Kasumi-1 (cell line): Measurements from ENCODE around the gene MCCC1.
"Not testable (repeated sequence)": the region's sequence is repeated elsewhere in the genome, so short reads cannot be mapped to it uniquely, and the experiment has no call there.

ENCODE experiments used
- DNase-seq, 2 experiments: peaks; one replicate each; lab custom pipeline; 2025; lab: John Stamatoyannopoulos, UW

MCCC1 gene

DNA sequence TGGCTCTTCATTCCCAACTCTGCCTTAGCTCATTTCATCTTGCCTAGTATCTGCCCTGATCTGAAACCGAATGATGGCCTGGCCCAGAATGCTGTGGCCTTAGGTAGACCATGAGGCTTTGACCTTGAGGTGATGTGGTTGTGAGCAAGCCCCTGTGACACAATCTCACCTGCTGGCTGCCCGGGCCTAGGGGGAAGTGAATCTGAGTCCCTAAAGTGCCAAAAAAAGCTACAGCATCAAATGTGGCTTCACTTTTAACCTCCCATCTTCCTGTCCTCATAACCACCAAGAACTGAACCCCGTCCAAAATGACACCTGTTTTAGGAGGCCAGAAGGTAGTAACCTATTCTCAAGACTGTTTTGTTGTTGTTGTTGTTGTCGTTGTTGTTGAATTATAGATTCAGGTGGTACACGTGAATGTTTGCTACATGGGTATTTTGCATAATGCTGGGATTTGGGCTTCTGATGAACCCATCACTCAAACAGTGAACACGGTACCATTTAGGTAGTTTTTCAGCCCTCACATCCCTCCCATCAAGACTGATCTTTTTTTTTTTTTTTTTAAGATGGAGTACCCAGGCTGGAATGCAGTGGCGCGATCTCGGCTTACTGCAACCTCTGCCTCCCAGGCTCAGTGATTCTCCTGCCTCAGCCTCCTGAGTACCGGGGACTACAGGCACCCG is 54.6 kb downstream of the MCCC1 start:
- no peak for DNase-seq

- DNase-seq, result no peak
Measured at GRCh38 chr3:183038757-183039156, 60.5 kb downstream of the MCCC1 start.

DNA sequence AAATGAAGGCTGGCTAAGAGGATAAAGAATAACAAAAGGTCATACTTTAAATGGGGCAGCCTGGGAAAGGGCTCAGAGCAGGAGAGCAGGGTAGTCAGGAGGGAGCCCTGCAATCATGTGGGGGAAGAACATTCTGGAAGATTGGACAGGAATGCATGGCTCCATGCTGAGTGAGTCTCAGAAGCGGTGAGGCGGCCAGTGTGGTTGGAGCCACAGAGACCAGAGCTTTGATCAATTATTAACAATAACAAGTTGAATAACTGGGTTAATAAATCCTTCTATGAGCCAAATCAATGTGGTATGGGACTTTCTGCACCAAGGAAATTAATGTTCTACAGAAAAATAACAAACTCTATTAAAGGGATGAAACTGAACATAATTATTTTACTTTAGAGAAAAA is 61.1 kb downstream of the MCCC1 start:
- no peak for DNase-seq

DNA sequence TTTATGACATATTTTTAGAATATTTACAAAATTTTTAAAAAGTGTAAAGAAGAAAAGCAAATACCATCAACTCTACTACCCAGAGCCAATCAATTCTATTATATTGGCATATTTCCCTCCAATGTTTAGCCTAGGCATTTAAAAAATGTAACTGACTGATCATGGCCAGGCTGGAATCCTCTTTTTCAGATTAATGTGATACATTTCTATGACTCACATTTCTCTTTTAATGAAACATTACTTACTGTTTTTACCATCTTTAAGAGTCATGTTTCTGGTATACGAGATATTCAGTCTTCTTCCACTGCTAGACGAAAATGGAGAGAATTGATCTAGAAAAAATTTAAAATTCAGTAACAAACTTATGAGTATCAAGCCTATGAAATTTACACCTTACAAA is 65.5 kb downstream of the MCCC1 start:
- DNase-seq, result no peak

- no peak for DNase-seq
Measured at GRCh38 chr3:183032880-183033555, 66.3 kb downstream of the MCCC1 start.

- no peak for DNase-seq
Measured at GRCh38 chr3:183031826-183032225, 67.5 kb downstream of the MCCC1 start.

GRCh38 chr3:183028416-183028815 is 70.9 kb downstream of the MCCC1 start:
- no peak for DNase-seq

- no peak for DNase-seq
Measured at GRCh38 chr3:183027276-183027675, 72.0 kb downstream of the MCCC1 start.

DNA sequence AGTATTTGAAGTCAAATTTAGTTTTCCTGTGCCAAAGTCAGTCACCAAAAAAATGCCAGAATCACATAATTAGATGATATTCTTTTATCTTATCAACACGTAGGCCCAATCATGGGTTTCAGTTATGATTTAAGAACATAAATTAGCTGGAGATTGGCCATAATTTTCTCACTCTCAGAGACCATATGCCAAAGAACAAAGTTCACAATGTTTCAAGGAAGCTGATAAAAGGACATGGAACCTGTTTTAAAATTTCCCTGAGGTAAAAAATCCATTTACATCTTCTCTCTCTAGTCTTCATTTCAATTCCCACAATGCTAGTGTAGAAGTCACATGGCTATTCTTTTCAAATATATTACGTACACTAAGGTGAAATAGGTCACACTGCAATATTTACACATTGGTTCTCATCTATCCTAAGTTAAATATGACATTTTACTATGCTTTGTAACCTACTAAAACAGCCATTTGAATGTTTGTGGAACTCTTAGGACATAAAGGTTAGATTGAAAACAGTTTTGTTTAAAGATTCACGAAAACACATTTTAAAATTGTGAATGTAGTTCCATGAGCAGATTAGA is 76.3 kb downstream of the MCCC1 start:
- DNase-seq, result no peak

- no peak for DNase-seq
Measured at GRCh38 chr3:183018421-183019192, 80.7 kb downstream of the MCCC1 start.

- DNase-seq, result no peak
Measured at GRCh38 chr3:183015185-183015584, 84.1 kb downstream of the MCCC1 start.

DNA sequence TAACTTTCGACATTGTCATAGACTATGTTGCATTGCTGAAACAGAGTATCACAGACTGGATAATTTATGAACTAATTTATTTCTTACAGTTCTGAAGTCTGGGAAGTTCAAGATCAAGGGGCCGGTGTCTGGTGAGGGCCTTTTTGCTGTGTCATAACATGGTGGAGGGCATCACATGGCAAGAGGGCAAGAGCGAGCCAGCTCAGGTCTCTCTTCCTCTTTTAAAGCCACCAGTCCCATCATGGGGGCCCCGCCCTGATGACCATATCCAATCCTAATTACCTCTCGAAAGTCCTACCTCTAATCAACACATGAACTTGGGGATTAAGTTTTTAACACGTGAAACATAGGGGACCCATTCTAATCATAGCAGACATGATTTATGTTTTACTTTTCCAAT is 85.4 kb downstream of the MCCC1 start:
- no peak for DNase-seq

DNA sequence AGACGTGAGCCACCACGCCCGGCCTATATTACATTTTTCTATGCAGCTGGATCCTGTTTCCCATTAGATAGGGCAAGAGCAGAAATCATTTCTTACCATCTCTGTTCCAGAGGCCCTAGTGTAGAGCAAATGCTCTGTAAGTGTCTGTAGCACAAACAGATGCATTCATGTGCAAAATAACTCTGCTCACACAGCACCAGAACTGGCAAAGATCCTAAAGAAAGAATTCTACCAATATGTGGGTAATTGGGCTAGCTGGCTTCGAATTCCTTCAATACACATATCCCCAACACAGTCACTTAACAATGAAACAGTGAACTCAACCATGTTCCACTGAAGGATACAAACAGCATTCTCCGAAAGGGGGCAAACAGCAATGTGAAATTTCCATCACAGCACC is 86.2 kb downstream of the MCCC1 start:
- DNase-seq, result no peak

- no peak for DNase-seq
Measured at GRCh38 chr3:183008800-183009199, 90.5 kb downstream of the MCCC1 start.

- no peak for DNase-seq
Measured at GRCh38 chr3:183008303-183008702, 91.0 kb downstream of the MCCC1 start.

DNA sequence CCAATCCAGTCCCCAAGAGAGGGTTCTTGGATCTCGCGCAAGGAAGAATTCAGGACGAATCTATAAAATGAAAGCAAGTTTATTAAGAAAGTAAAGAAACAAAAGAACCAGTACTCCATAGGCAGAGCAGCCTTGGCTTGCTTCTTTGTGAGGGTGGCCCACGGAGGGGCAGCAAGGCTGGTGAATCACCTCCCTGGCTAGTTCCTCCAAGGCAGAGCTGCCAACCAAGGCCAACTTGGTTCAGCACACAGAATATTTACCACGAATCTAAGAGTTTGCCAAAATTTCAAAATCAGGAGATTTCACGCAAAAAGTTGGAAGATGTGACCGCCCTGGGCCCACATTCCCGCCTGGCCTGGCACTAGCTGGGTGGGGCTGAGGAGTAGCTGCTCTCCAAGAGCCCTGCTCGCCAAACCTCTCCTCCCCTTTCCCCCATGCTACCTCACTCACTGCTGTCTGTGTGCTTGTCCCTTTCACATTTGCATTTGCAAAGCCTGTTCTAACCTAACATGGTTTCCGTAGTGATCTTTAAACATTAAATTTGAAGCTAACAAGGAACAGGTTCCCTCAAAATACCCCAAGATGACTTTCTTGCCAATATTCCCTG is 92.8 kb downstream of the MCCC1 start:
- no peak for DNase-seq

- DNase-seq, result no peak
Measured at GRCh38 chr3:182999767-183000166, 99.5 kb downstream of the MCCC1 start.

DNA sequence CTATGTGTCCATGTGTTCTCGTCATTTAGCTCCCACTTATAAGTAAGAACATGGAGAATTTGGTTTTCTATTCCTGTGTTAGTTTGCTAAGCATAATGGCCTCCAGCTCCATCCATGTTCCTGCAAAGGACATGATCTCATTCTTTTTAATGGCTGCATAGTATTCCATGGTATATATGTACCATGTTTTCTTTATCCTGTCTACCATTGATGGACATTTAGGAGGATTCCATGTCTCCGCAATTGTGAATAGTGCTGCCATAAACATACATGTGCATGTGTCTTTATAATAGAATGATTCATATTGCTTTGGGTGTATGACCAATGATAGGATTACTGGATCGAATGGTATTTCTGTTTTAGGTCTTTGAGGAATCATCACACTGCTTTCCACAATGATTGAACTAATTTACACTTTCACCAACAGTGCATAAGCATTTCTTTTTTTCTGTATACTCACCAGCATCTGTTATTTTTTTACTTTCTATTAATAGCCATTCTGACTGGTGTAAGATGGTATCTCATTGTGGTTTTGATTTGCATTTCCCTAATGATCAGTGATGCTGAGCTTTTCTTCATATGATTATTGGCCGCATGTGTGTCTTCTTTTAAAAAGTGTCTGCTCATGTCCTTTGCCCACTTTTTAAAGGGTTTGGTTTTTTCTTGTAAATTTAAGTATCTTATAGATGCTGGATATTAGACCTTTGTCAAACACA is 105.7 kb downstream of the MCCC1 start:
- DNase-seq, result not testable (repeated sequence)

DNA sequence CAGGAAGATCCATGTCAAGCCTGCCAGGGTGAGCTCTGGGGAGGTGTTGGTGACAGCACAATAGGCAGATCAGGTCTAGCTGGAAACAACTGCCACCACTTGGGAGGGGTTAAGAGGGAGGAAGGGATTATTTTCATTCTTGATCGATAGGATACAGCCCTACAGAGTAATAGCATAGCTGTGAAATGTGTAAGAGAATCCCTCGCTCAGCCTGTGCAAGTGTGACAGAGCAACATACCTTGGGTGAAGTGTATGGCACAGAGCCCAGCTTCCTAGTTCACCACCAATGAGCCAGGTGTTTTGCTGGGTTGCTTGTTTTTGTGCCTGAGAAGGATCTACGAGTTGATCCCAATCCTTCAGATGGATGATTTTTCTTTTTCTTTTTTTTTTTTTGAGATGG is 109.7 kb downstream of the MCCC1 start:
- no peak for DNase-seq

DNA sequence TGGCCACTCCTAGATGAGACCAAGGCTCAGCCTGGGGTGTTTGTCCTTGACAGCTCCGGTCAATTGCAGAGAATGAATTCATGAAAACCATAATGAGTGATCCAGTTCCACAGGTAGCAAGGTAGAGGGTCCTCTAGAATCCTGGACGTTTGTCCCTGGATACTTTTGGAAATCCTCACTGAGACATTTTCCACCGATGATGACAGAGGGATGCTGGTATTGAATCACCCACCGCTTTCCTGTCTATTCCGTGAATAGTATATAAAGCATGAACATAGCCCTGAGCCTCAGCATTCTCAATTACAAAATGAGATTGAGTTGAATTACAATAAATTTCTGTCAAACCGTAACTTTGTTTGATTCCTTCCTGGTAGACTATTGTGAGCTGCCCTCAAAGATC is 113.3 kb downstream of the MCCC1 start:
- no peak for DNase-seq

DNA sequence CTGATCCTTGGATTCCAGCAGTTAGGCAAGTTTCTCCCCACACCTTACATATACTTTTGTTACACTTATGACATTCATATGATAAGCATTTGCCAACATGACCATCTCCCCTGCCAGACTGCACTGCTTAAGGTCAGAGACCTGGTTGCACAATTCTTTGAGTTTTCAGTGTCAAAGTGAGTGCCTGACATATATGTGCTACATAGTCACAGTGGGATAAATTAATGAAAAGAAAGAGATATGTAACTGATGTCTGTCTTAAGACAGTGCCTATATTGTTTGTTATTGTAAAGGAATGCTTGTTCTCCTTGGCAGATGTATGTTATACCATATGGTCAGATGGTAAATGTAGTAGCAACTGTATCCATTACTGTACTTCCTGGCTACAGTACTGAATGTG is 115.4 kb downstream of the MCCC1 start:
- DNase-seq, result no peak

GRCh38 chr3:182981038-182981380 is 118.3 kb downstream of the MCCC1 start:
- DNase-seq, result no peak
